CMK (cell line): ENCODE data around the gene KDM5C.
A peak's percentile ranks its signal among the peaks of the same experiment; 100 is the strongest.
"Not testable (repeated sequence)": the region's sequence is repeated elsewhere in the genome, so short reads cannot be mapped to it uniquely, and the experiment has no call there.

Experiments used
- DNase-seq: peaks from one replicate; pipeline ENCODE4 v3.0.0-alpha.2; 2010; ENCODE audit warnings: low read depth

Gene KDM5C

DNA sequence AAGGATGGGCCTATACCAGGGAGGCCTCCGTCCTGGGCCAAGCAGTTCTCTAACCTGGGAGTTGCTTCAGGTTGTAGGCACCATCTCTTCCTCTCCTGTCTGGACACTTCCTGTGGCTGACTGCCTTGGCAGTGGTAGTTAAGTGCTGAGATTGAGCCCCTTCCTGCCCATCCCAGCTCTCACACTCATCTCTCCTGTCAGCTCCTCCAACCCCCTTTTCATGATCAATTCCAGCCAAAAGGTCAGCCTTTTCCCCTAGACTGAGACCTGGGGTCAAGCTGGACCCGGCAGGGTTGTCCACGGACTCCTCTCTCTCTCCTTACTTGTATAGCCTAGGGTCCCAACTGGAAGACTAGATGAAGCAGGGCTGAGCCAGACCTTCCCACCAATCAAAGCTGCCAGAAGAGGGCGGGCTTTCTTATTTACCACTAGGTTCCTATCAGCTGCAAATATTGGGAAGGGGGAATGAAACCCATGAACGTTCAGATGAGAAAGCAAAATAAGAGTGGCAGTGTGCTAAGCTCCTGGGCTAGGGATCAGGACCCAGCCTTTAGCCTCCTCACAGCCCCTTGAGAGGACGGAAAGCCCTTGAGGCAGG, 34.5 kb downstream of the KDM5C start:
- no peak for DNase-seq

- DNase-seq, result no peak
Measured at GRCh38 chrX:53188763-53189162, 36.2 kb downstream of the KDM5C start.

GRCh38 chrX:53186351-53186750, 38.7 kb downstream of the KDM5C start:
- no peak for DNase-seq

GRCh38 chrX:53184836-53185235, 40.2 kb downstream of the KDM5C start:
- DNase-seq, result no peak

GRCh38 chrX:53171356-53171755, 53.7 kb downstream of the KDM5C start:
- no peak for DNase-seq

GRCh38 chrX:53166103-53166502, 58.9 kb downstream of the KDM5C start:
- DNase-seq, result no peak

GRCh38 chrX:53164566-53164965, 60.4 kb downstream of the KDM5C start:
- not testable (repeated sequence) for DNase-seq

DNA sequence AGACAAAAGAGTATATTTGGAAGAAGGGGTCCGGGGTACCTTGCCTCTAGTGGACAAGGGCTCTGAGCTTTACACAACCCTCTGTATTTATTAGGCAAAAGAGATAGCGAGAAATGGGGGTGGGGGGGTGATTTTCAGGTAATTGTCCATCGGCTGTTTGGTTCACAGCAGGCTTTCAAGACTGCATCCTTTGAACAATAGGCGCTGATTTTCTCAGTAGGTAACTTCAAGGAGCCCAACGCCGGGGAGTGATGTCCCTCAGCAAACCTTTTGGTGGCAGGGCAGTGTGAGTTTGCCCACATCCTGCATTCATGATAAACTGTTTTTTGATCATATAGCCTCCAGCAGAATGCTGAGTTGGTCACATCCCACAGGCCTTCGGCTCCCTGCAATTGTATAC, 61.6 kb downstream of the KDM5C start:
- DNase-seq, result no peak

GRCh38 chrX:53160297-53160983, 64.6 kb downstream of the KDM5C start:
- no peak for DNase-seq

DNA sequence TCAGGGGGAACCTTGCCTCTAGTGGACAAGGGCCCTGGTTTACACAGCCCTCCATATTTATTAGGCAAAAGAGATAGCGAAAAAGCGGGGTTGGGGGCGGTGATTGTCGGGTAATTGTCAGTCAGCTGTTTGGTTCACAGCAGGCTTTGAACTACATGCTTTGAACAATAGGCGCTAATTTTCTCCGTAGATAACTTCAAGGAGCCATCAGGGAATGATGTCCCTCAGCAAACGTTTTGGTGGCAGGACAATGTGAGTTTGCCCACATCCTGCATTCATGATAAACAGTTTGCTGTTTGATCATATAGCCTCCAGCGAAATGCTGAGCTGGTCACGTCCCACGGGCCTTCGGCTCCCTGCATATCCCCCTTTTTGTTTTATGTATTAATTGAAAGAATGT, 65.8 kb downstream of the KDM5C start:
- no peak for DNase-seq

DNA sequence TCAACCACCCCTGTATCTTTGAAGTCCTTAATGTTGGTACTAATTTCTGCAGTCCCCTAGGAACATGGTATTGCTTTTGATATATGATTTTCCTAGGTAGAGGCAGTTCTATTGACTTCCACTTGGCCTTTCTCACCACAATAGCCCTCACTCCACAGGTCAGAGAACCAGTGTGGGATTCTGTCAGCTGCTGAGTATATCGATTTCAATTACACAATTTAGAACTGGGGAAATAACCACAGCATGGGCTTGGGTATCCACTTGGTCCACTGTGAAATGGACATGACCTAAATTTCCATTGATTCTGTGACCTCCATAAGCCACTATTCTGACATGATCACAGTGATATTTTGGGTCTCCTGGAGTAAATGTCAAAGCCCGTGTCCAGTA, 68.8 kb downstream of the KDM5C start:
- DNase-seq, result no peak

DNA sequence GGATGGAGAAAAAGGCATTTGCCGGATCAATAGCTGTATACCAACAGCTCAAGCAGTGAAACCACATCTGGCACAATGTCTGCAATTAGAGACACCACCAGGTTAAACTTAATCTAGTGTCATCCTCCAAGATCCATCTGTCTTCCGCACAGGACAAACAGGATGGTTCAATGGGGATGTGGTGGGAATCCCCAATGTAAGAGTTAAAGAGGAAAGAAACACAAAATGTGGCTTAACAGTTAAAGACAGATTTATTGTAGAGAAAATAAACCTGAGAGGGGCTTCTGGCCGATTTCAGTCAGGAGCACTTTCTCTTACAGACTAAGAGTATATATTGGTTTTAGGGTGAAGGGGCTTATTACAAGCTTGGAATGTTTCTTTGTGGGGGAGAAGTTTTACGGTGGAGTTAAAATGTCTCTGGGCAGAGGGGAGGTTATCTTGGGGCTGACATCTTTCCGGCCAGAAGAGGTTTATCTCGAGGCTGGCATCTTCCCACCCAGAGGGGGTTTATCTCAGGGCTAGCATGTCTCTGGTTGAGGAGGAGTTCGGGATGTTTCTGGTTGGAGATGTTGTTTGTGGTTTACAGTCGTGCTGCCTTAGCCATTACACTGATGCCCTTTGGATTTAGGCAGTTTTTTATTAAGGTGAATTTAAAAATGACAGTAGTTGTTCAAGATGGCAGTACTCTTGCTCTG, 69.3 kb downstream of the KDM5C start:
- peak; percentile 71 for DNase-seq

- no peak for DNase-seq
Measured at GRCh38 chrX:53153581-53153980, 71.4 kb downstream of the KDM5C start.
